ENCODE results near the gene OR6C75.

DNA sequence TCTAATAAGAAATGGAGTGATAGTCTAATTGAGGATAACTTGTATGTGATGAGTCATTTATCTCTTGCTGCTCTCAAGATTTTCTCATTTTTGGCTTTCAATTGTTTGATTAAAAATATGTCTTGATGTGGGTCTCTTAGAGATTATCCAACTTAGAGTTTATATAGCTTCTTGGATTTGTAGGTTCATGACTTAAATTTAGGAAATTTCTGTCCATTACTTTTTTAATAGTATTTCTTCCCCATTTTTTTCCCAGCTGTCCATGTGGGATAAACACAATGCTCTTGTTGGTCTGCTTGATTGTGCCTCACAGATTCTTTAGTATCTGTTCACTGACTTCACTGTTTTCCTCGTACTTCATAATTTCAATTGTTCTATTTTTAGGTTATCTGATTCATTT is 45.1 kb downstream of the OR6C75 start:
- TF ChIP-seq, protein P1, sequence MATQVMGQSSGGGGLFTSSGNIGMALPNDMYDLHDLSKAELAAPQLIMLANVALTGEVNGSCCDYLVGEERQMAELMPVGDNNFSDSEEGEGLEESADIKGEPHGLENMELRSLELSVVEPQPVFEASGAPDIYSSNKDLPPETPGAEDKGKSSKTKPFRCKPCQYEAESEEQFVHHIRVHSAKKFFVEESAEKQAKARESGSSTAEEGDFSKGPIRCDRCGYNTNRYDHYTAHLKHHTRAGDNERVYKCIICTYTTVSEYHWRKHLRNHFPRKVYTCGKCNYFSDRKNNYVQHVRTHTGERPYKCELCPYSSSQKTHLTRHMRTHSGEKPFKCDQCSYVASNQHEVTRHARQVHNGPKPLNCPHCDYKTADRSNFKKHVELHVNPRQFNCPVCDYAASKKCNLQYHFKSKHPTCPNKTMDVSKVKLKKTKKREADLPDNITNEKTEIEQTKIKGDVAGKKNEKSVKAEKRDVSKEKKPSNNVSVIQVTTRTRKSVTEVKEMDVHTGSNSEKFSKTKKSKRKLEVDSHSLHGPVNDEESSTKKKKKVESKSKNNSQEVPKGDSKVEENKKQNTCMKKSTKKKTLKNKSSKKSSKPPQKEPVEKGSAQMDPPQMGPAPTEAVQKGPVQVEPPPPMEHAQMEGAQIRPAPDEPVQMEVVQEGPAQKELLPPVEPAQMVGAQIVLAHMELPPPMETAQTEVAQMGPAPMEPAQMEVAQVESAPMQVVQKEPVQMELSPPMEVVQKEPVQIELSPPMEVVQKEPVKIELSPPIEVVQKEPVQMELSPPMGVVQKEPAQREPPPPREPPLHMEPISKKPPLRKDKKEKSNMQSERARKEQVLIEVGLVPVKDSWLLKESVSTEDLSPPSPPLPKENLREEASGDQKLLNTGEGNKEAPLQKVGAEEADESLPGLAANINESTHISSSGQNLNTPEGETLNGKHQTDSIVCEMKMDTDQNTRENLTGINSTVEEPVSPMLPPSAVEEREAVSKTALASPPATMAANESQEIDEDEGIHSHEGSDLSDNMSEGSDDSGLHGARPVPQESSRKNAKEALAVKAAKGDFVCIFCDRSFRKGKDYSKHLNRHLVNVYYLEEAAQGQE (IDR thresholded peaks at IDR 0.05) = no peak
- TF ChIP-seq, protein P2, sequence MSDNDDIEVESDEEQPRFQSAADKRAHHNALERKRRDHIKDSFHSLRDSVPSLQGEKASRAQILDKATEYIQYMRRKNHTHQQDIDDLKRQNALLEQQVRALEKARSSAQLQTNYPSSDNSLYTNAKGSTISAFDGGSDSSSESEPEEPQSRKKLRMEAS (IDR thresholded peaks at IDR 0.05) = no peak
- TF ChIP-seq TAF1 (conservative IDR thresholded peaks at IDR 0.05) (no peak), JUND (IDR thresholded peaks at IDR 0.05) (no peak), YY1 (IDR thresholded peaks at IDR 0.05) (no peak), HNF4G (IDR thresholded peaks at IDR 0.05) (no peak), GABPA (IDR thresholded peaks at IDR 0.05 in 1 of 2, conservative IDR thresholded peaks at IDR 0.05 in 1 of 2) (no peak), FOXA1 (IDR thresholded peaks at IDR 0.05) (no peak)
- TF ChIP-seq, protein P3, sequence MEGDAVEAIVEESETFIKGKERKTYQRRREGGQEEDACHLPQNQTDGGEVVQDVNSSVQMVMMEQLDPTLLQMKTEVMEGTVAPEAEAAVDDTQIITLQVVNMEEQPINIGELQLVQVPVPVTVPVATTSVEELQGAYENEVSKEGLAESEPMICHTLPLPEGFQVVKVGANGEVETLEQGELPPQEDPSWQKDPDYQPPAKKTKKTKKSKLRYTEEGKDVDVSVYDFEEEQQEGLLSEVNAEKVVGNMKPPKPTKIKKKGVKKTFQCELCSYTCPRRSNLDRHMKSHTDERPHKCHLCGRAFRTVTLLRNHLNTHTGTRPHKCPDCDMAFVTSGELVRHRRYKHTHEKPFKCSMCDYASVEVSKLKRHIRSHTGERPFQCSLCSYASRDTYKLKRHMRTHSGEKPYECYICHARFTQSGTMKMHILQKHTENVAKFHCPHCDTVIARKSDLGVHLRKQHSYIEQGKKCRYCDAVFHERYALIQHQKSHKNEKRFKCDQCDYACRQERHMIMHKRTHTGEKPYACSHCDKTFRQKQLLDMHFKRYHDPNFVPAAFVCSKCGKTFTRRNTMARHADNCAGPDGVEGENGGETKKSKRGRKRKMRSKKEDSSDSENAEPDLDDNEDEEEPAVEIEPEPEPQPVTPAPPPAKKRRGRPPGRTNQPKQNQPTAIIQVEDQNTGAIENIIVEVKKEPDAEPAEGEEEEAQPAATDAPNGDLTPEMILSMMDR (IDR thresholded peaks at IDR 0.05; ENCODE audit: low read depth, low read length, missing input control) = no peak
- TF ChIP-seq, protein P4, sequence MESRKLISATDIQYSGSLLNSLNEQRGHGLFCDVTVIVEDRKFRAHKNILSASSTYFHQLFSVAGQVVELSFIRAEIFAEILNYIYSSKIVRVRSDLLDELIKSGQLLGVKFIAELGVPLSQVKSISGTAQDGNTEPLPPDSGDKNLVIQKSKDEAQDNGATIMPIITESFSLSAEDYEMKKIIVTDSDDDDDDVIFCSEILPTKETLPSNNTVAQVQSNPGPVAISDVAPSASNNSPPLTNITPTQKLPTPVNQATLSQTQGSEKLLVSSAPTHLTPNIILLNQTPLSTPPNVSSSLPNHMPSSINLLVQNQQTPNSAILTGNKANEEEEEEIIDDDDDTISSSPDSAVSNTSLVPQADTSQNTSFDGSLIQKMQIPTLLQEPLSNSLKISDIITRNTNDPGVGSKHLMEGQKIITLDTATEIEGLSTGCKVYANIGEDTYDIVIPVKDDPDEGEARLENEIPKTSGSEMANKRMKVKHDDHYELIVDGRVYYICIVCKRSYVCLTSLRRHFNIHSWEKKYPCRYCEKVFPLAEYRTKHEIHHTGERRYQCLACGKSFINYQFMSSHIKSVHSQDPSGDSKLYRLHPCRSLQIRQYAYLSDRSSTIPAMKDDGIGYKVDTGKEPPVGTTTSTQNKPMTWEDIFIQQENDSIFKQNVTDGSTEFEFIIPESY (IDR thresholded peaks at IDR 0.05) = no peak

Measured in liver (tissue), 3 donors.